ENCODE data around the gene CDH4. TPM values are rescaled to one million over a fixed set of nuclear protein-coding genes. Genes with fewer than 3 reads are reported as not detected.

Gene CDH4
- total RNA-seq, 1 experiment from 2014 or later, result not detected

DNA sequence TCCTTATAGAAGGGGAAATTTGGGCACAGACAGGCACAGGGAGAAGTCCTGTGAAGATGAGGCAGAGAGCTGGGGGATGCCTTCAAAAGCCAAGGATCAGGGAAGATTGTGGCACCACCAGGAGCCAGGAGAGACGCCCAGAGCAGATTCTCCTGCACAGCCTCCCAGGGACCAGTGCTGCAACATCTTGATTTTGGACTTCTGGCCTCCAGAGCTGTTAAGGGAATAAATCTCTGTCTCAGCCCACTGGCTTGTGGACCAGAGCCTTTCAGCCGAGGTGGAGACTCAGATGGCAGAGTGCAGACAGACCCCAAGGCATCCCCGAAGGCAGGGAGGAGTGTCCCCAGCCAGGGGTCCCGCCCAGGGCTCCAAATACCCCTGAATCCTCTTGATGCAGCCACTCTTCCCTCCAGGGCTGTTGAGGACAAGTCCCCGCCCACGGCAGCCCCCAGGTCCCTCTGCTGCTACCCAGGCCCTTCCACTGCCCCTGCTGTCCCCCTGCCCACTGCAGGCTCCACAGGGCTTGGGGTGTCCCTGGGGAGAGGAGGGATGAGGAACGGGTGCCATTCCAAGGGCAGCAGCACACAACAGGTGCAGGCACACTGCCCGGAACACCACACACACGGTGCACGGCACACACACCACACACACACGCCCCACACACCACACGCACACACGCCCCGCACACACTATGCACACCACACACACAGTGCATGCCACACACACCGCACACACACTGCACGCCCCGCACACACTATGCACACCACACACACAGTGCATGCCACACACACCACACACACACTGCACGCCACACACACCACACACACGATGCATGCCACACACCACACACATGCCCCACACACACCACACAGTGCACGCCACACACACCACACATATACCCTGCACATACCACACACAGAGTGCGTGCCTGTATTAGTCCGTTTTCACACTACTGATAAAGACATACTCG, 502.2 kb downstream of the CDH4 start:
- no peak overlapping the region for H3K27ac Mint-ChIP-seq (ENCODE audit: unreplicated experiment)
- ChIA-PET CTCF (no interaction called here), POLR2A (no interaction called here)
- Histone ChIP-seq H3K27me3 (replicated peaks; ENCODE audit: control insufficient read depth, insufficient read depth, low read length) (peaks cover 4% of the 10 kb centered on the region; the same call in 1 of the 2 replicates), H3K36me3 (ENCODE audit: control insufficient read depth, insufficient read depth, low read length) (no peaks in the 10 kb centered on the region), H3K4me1 (no peaks in the 10 kb centered on the region), H3K9me3 (peaks cover 18% of the 10 kb centered on the region), H3K4me3 (ENCODE audit: low read depth, low read length) (no peak overlapping the region)
- H3K4me3 Mint-ChIP-seq (ENCODE audit: unreplicated experiment), result no peak overlapping the region
- H3K9me3 Mint-ChIP-seq (ENCODE audit: unreplicated experiment), result peaks cover 10% of the 10 kb centered on the region
- intact Hi-C loops (cut with micrococcal nuclease; ENCODE audit: unreplicated experiment), result no loop called here
- no TSS peak for BruUV-seq (replicated peaks)
- H3K36me3 Mint-ChIP-seq (ENCODE audit: insufficient read depth, unreplicated experiment), result no peaks in the 10 kb centered on the region
- TF ChIP-seq, protein P1, sequence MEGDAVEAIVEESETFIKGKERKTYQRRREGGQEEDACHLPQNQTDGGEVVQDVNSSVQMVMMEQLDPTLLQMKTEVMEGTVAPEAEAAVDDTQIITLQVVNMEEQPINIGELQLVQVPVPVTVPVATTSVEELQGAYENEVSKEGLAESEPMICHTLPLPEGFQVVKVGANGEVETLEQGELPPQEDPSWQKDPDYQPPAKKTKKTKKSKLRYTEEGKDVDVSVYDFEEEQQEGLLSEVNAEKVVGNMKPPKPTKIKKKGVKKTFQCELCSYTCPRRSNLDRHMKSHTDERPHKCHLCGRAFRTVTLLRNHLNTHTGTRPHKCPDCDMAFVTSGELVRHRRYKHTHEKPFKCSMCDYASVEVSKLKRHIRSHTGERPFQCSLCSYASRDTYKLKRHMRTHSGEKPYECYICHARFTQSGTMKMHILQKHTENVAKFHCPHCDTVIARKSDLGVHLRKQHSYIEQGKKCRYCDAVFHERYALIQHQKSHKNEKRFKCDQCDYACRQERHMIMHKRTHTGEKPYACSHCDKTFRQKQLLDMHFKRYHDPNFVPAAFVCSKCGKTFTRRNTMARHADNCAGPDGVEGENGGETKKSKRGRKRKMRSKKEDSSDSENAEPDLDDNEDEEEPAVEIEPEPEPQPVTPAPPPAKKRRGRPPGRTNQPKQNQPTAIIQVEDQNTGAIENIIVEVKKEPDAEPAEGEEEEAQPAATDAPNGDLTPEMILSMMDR (IDR thresholded peaks at IDR 0.05; ENCODE audit: insufficient read depth in 1 of 2, low read depth in 1 of 2, low read length in 1 of 2, severe bottlenecking in 1 of 2, unreplicated experiment in 1 of 2), result no peak
- peaks cover 14% of the 10 kb centered on the region for H3K27me3 Mint-ChIP-seq (ENCODE audit: insufficient read depth, unreplicated experiment)
- H3K4me1 Mint-ChIP-seq (ENCODE audit: low read depth, unreplicated experiment), result no peaks in the 10 kb centered on the region
- DNase-seq, result peak in 1 of 2 experiments; percentile 32

DNA sequence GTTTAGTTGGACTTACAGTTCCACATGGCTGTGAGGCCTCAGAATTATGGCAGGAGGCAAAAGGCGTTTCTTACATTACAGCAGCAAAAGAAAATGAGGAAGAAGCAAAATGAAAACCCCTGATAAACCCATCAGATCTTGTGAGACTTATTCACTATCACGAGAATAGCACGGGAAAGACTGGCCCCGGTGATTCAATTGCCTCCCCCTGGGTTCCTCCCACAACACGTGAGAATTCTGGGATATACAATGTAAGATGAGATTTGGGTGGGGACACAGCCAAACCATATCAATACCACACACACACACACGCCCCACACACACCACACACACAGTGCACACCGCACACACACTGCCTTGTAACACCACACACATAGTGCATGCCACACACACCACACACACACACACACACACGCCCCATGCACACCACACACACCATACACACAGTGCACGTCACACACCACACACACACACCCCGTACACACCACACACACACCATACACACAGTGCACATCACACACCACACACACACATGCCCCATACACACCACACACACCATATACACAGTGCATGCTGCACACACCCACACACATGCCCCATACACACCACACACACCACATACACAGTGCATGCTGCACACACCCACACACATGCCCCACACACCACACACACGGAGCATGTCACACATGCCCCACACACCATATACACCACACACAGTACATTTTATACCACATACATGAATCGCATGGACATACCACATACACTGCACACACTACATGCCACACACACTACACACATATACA, 503.1 kb downstream of the CDH4 start:
- intact Hi-C loops (cut with micrococcal nuclease; ENCODE audit: unreplicated experiment), result no loop called here
- peaks cover 14% of the 10 kb centered on the region for H3K27me3 Mint-ChIP-seq (ENCODE audit: insufficient read depth, unreplicated experiment)
- peaks cover 3% of the 10 kb centered on the region for H3K9me3 Mint-ChIP-seq (ENCODE audit: unreplicated experiment)
- no peak overlapping the region for H3K4me3 ChIP-seq (ENCODE audit: low read depth, low read length)
- peaks cover 4% of the 10 kb centered on the region; the same call in 1 of the 2 replicates for H3K27me3 ChIP-seq (replicated peaks; ENCODE audit: control insufficient read depth, insufficient read depth, low read length)
- H3K9me3 ChIP-seq, result peaks cover 13% of the 10 kb centered on the region
- H3K27ac Mint-ChIP-seq (ENCODE audit: unreplicated experiment), result no peak overlapping the region
- ChIA-PET POLR2A (interaction anchor here (0.5 kb wide), 1 partner anchor 8 kb away, joined by 3 read pairs; no protein-coding TSS in a partner anchor), CTCF (no interaction called here)
- TF ChIP-seq, protein P1 (IDR thresholded peaks at IDR 0.05; ENCODE audit: insufficient read depth in 1 of 2, low read depth in 1 of 2, low read length in 1 of 2, severe bottlenecking in 1 of 2, unreplicated experiment in 1 of 2), result no peak
- BruUV-seq (replicated peaks), result no TSS peak
- DNase-seq, result no peak
- H3K36me3 Mint-ChIP-seq (ENCODE audit: insufficient read depth, unreplicated experiment), result no peaks in the 10 kb centered on the region
- H3K4me1 Mint-ChIP-seq (ENCODE audit: low read depth, unreplicated experiment), result no peaks in the 10 kb centered on the region
- no peak overlapping the region for H3K4me3 Mint-ChIP-seq (ENCODE audit: unreplicated experiment)
- no peaks in the 10 kb centered on the region for H3K36me3 ChIP-seq (ENCODE audit: control insufficient read depth, insufficient read depth, low read length)
- H3K4me1 ChIP-seq, result no peaks in the 10 kb centered on the region
